HG02981 (cell line): ENCODE measurements around the gene NCKAP1.

ENCODE experiments used
- ATAC-seq: cut with Tn5 transposase; IDR thresholded peaks from one replicate; pipeline ENCODE4 v1.9.1; 2021; ENCODE audit warnings: mild to moderate bottlenecking, moderate library complexity; ENCODE audit not compliant: unreplicated experiment

Gene NCKAP1

GRCh38 chr2:182950546-182950945 lies 87.7 kb downstream of the NCKAP1 start:
- ATAC-seq: no peak

- ATAC-seq: no peak
Measured at GRCh38 chr2:182949572-182950189, 88.6 kb downstream of the NCKAP1 start.

- ATAC-seq: no peak
Measured at GRCh38 chr2:182949052-182949451, 89.2 kb downstream of the NCKAP1 start.

DNA sequence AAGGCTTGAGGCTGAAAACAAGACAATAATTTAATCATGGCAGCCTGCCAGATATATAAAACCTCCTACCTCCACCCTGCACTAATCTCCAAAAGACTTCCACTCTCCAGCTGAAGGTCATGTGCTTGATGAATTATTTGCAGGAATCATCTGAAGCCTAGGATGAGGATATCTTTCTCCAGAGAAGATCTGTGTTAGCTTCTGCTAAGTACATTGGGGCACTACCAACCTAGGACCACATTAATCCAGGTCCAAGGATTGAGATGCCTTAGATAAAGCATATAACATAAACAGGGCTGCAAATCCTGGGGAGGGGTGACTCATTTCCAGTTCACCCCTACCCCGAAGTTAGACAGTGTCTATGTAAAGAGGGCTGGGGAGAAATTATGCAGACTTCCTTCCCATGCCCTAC lies 91.3 kb downstream of the NCKAP1 start:
- ATAC-seq: no peak

DNA sequence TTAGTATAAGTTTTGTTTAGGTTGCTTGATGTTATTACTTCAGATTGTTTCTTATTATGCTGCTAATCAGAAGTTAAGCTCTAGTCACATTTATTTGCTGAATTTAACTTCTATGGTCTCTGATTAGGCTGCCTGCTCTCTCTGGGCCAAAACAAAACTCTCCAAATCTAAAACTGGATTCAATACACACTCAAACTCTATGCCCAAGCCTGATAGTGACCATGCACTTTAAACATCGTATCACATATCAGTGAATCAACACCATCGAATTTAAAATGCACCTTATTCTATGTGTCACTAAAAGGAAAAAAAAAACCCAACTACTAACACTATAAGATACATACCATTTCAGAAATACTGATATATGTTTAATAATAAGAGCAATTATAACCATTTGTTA lies 94.9 kb downstream of the NCKAP1 start:
- no peak for ATAC-seq

- no peak for ATAC-seq
Measured at GRCh38 chr2:182942756-182943155, 95.5 kb downstream of the NCKAP1 start.

DNA sequence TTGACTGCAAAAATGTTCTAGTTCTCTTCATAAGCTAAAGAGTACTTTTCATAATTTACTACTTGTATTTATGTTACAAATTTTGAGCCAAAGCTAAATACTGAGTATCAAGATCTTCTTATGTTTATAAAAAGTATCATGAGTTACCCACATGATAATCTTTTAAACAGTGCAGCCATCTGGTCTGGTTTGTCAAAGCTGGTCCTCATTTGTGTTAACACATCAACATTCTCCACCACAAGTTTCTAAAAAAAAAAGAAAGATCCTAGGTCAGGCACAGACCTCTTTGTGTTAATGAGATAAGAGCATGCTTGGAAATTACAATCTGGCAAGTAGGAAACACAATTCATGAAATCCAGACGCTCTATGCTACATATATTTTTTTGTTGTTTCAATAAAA lies 96.3 kb downstream of the NCKAP1 start:
- no peak for ATAC-seq

GRCh38 chr2:182941121-182941722 lies 97.0 kb downstream of the NCKAP1 start:
- ATAC-seq: no peak

DNA sequence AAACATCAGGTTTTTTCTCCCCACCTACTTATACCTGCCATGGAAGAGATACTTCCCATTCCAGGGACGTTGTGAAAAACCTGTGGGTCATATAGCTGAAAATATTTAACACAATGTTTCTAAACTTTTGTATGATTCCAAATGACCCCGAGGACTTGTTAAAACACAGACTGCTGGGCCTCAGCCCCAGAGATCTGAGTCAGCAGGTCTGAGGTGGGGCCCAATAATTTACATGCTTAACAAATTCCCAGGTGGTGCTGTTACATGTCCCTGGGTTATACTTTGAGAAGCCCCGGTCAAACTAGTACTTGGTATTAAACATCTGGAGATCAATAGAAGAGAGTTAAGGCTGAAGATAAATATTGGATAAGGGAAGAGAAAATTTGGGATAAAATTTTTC lies 100.4 kb downstream of the NCKAP1 start:
- ATAC-seq: no peak

GRCh38 chr2:182933629-182934028 lies 104.6 kb downstream of the NCKAP1 start:
- peak; percentile 89 for ATAC-seq

DNA sequence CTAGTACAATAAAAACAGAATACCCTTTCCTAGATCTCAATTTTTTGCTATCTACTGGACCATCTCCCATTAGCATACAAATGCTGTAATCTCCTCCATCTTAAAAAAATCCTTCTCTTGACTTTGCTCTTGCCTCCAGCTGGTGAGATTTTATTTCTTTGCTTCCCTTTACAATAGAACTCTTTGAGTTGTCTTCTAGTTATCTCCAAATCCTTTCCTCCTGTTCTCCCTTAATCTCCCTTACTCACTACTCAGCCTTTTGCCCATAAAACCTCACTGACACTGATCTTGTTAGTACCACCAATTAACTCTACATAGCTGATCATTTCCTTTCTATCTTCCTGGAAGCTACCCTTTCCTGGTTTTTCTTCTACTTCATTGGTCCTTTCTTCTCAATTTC lies 108.3 kb downstream of the NCKAP1 start:
- no peak for ATAC-seq

DNA sequence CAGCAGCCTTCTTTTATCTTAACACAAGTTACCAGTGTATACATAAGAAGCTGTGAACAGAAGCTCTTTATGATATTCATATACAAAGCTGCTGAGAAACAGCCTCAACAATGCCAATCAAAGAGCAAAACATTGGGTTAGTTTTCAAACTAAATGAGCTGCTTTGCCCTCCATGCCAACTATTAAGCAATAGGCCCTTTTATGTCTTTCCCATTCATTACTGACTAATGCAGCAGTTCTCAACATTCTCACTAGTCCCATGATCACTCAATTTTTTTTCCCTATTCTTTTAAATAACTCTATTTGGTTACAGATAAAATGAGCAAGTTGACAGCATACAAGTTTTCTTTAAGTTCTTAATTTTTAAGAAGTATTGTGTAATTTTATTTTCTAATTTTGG lies 114.0 kb downstream of the NCKAP1 start:
- no peak for ATAC-seq

DNA sequence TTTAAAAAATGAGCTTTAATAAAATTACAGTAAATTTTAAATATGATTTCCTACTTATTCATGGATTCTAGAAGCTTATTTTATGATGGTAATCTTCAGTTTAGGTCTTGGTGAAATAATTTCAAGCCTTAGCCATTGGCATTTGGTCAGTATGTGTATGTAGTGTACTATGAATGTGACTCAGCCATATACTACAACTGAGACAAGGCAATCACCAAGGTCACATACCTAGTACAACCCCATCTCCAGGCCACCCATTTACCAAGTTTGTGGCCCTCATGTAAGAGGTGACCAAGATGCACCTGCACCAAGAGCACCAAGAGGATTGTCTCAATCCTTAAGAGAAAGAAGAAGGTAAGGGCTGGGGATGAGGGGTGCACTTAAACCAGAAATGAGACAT lies 117.0 kb downstream of the NCKAP1 start:
- ATAC-seq: peak; percentile 52

GRCh38 chr2:182920631-182921056 lies 117.6 kb downstream of the NCKAP1 start:
- peak; percentile 75 for ATAC-seq

DNA sequence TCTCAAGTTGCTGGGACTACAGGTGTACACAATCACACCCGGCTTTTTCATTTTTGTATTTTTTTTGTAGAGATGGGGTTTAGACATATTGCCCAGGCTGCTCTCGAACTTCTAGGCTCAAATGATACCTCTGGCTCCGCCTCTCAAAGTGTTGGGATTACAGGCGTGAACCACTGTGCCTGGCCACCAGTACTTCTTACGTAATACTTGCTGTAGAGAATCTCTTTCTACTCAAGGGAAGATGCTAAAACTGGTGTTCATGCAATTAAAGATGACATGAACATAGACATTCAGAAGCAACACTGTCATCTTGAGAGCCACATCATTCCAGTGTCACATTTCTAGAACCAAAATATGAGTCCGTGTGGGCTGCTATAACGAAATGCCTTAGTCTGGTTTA lies 118.2 kb downstream of the NCKAP1 start:
- no peak for ATAC-seq

- no peak for ATAC-seq
Measured at GRCh38 chr2:182918961-182919652, 119.2 kb downstream of the NCKAP1 start.

DNA sequence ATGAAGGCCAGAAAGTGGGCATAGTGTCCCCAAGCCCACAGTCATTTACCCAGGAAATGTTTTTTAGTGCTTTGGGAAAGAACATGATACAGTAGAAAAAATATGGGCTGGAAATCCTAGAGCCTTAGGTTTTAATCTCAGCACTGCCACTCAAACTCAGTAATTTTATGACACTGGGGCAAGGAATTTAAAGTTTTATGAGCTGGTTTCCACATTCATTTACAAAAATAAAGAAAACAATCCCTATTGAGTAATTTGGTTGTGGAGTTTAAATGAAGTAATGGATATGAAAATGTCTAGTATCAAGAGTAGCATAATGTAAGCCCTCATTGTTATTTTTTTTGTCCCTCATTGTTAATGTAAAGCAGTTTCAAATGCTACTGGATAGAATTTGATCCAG lies 120.3 kb downstream of the NCKAP1 start:
- ATAC-seq: no peak

- no peak for ATAC-seq
Measured at GRCh38 chr2:182916417-182916816, 121.8 kb downstream of the NCKAP1 start.

GRCh38 chr2:182915369-182916326 lies 122.6 kb downstream of the NCKAP1 start:
- no peak for ATAC-seq

DNA sequence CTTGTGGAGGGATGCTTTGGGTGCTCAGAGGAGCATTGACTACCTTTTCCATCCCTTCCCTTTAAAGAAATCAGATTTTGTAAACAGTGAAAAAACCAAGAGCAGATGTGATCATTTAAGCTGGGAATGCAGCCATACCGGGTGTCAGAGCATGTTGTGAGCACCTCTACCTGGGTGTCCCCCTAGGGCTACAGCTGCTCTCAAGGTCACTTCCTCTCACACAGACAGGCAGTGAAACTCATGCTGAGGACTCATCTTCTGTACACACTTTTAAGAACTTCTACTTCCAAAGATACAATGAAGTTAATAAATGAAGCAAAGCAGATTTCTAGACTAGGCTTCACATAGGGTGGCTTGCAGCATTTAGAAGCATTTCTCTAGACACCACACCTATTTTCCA lies 123.4 kb downstream of the NCKAP1 start:
- no peak for ATAC-seq

- ATAC-seq: no peak
Measured at GRCh38 chr2:182913064-182913463, 125.2 kb downstream of the NCKAP1 start.
